HCT116 (cell line): Measurements from ENCODE around the gene MBD1. TPM values are rescaled to one million over a fixed set of nuclear protein-coding genes. Genes with fewer than 3 reads are reported as not detected.

Experiments used
- ATAC-seq: fragments of 200-7000 bp; cut with Tn5 transposase; 2 replicates; pipeline ENCODE4 v1.9.1; 2020; ENCODE audit warnings: mild to moderate bottlenecking, moderate library complexity
- BruUV-seq: library from RNA; stranded (reverse); fragments of 400-500 nt; replicated peaks from 2 replicates; lab custom pipeline; 2021; lab: Mats Ljungman, UMichigan
- CTCF ChIA-PET: fragments of 300-600 bp; sonication (Branson Sonifier 250); formaldehyde crosslinking; loops from one replicate; lab custom pipeline; 2021; ENCODE audit warnings: antibody characterized with exemption; lab: Charles Lee
- POLR2A ChIA-PET: fragments of 300-600, 350-600 bp; sonication (Branson Sonifier 250); formaldehyde crosslinking; loops from one replicate; lab custom pipeline; 2021; ENCODE audit warnings: antibody characterized with exemption; lab: Charles Lee
- RAD21 ChIA-PET, 2 experiments: fragments of 300-600 bp; sonication (Branson Sonifier 250); formaldehyde crosslinking; loops; one replicate each; lab custom pipeline; 2023; ENCODE audit warnings: low total read pairs in 2 of 2; ENCODE audit not compliant: uncharacterized antibody in 2 of 2, unreplicated experiment in 2 of 2, low non-redundant PET in 1 of 2; lab: Charles Lee
- DNase-seq: peaks from one replicate; pipeline ENCODE4 v3.0.0-alpha.2; 2010; ENCODE audit warnings: low read depth, low spot score
- H2AFZ ChIP-seq: fragments of 200-600 bp; shearing (Covaris generic), sonication (generic); 2 replicates; pipeline ENCODE4 v1.6.1; 2017; ENCODE audit warnings: low read depth, mixed run types, mixed read lengths, antibody characterized with exemption, low read length; ENCODE audit not compliant: poor library complexity, severe bottlenecking
- H3K27ac ChIP-seq: 2 replicates; pipeline ENCODE4 v1.5.1; 2012; ENCODE audit warnings: low read depth, low read length
- H3K27me3 ChIP-seq: fragments of 200-600 bp; sonication (generic); 2 replicates; pipeline ENCODE4 v1.6.1; 2016; ENCODE audit warnings: mixed run types, low read length, mixed read lengths; ENCODE audit not compliant: insufficient read depth
- H3K36me3 ChIP-seq, 2 experiments: fragments of 200-500 bp in 1 of 2; fragments of 200-600 bp in 1 of 2; sonication (Bioruptor generic) in 1 of 2; sonication (generic) in 1 of 2; 2 replicates each; pipeline versions ENCODE4 v1.5.1 to v1.6.1; 2014 to 2016; ENCODE audit warnings: low read length in 2 of 2, inconsistent platforms in 1 of 2, mixed read lengths in 1 of 2, mixed run types in 1 of 2; ENCODE audit not compliant: insufficient read depth in 2 of 2, control insufficient read depth in 1 of 2
- H3K4me1 ChIP-seq, 2 experiments: fragments of 200-600 bp in 1 of 2; sonication (generic) in 1 of 2; 2 replicates each; pipeline versions ENCODE4 v1.5.1 to v1.6.1; 2012 to 2017; ENCODE audit warnings: low read length in 2 of 2, inconsistent platforms in 1 of 2, mild to moderate bottlenecking in 1 of 2, mixed read lengths in 1 of 2, mixed run types in 1 of 2, moderate library complexity in 1 of 2; ENCODE audit not compliant: insufficient read depth in 2 of 2, control insufficient read depth in 1 of 2
- H3K4me2 ChIP-seq: fragments of 200-600 bp; sonication (generic); 2 replicates; pipeline ENCODE4 v1.6.1; 2017; ENCODE audit warnings: mixed run types, low read length, mixed read lengths
- H3K4me3 ChIP-seq, 2 experiments: fragments of 200-600 bp in 1 of 2; sonication (generic) in 1 of 2; replicated peaks in 1 of 2; 2 replicates each; pipeline ENCODE4 v1.5.1; 2011 to 2016; ENCODE audit warnings: low read length in 2 of 2, control low read depth in 1 of 2, low read depth in 1 of 2, mild to moderate bottlenecking in 1 of 2, mixed read lengths in 1 of 2, mixed run types in 1 of 2
- H3K79me2 ChIP-seq: fragments of 200-600 bp; sonication (generic); 2 replicates; pipeline ENCODE4 v1.6.1; 2017; ENCODE audit warnings: mild to moderate bottlenecking, mixed run types, low read length, moderate library complexity, mixed read lengths; ENCODE audit not compliant: insufficient read depth
- H3K9ac ChIP-seq: fragments of 200-600 bp; sonication (generic); 2 replicates; pipeline ENCODE4 v1.6.1; 2016; ENCODE audit warnings: low read length, mixed read lengths
- H3K9me2 ChIP-seq: fragments of 200-600 bp; sonication (generic), shearing (Covaris generic); 2 replicates; pipeline ENCODE4 v1.6.1; 2017; ENCODE audit warnings: mixed run types, mild to moderate bottlenecking, moderate library complexity; ENCODE audit not compliant: insufficient read depth
- H3K9me3 ChIP-seq, 2 experiments: fragments of 200-500 bp in 1 of 2; fragments of 200-600 bp in 1 of 2; sonication (Bioruptor generic) in 1 of 2; sonication (generic) in 1 of 2; 2 replicates each; pipeline ENCODE4 v1.6.1; 2014 to 2017; ENCODE audit warnings: low read length in 2 of 2, mixed read lengths in 2 of 2, inconsistent platforms in 1 of 2, low read depth in 1 of 2, mild to moderate bottlenecking in 1 of 2, mixed run types in 1 of 2, moderate library complexity in 1 of 2; ENCODE audit not compliant: control insufficient read depth in 1 of 2, insufficient read depth in 1 of 2
- H4K20me1 ChIP-seq: fragments of 200-600 bp; sonication (generic), shearing (Covaris generic); 2 replicates; pipeline ENCODE4 v1.6.1; 2017; ENCODE audit warnings: mixed run types, mild to moderate bottlenecking, moderate library complexity; ENCODE audit not compliant: insufficient read depth
- JUND ChIP-seq: IDR thresholded peaks from 2 replicates; pipeline ENCODE4 v1.6.1; 2012
- POLR2AphosphoS5 ChIP-seq: IDR thresholded peaks from 2 replicates; pipeline ENCODE4 v1.6.1; 2011; ENCODE audit warnings: mild to moderate bottlenecking, low read depth, low read length, moderate library complexity
- TCF7L2 ChIP-seq: IDR thresholded peaks from 2 replicates; pipeline ENCODE4 v1.7.0; 2011; ENCODE audit warnings: borderline replicate concordance, inconsistent platforms; ENCODE audit not compliant: insufficient read depth, insufficient read length; ENCODE audit errors: extremely low read depth
- YY1 ChIP-seq: IDR thresholded peaks from 2 replicates; pipeline ENCODE4 v1.6.1; 2011; ENCODE audit warnings: low read length, low read depth, moderate library complexity, mild to moderate bottlenecking; ENCODE audit not compliant: insufficient replicate concordance; ENCODE audit errors: extremely low read depth
- intact Hi-C: fragments of 100-400 bp; cut with micrococcal nuclease; formaldehyde crosslinking; loops from 2 replicates; pipeline ENCODE4 v1.10.0; 2022
- total RNA-seq: library from RNA; stranded (reverse); gene quantifications from one replicate; pipeline ENCODE4 v1.2.1, GENCODE V29; 2021; ENCODE audit not compliant: unreplicated experiment
- TF ChIP-seq, protein P1 (sequence below): IDR thresholded peaks from 2 replicates; pipeline ENCODE4 v1.6.1; 2012; ENCODE audit warnings: low read depth
- TF ChIP-seq, protein P2 (sequence below), 3 experiments: fragments of 200-600 bp in 1 of 3; sonication (generic) in 1 of 3; IDR thresholded peaks in 2 of 3; conservative IDR thresholded peaks in 1 of 3; 2 replicates each; pipeline ENCODE4 v1.5.1; 2012 to 2017; ENCODE audit warnings: low read depth in 2 of 3, low read length in 2 of 3, antibody characterized with exemption in 1 of 3, borderline replicate concordance in 1 of 3, control low read depth in 1 of 3, mild to moderate bottlenecking in 1 of 3, mixed read lengths in 1 of 3, mixed run types in 1 of 3, moderate library complexity in 1 of 3; ENCODE audit not compliant: insufficient read depth in 1 of 3

The MBD1 gene
- total RNA-seq, 1 experiment from 2014 or later: 63.9 TPM

GRCh38 chr18:50287441-50288347, 6.4 kb upstream of the MBD1 start, which contains the start of gene CXXC1:
TSS of gene CXXC1 (minus strand) at chr18:50287692. CDS start at chr18:50287589, 103 bp downstream.
- H3K4me2 ChIP-seq: peak within 1 kb of the TSS; percentile 89
- POLR2A ChIA-PET: no interaction called here
- H2AFZ ChIP-seq: peak within 1 kb of the TSS; percentile 95
- H3K4me1 ChIP-seq: peaks cover 5 to 25% of the 10 kb centered on the region in 2 experiments; a peak in 3 of 4 replicates
- ATAC-seq: peak; percentile 88
- H3K9me3 ChIP-seq: no peaks in the 10 kb centered on the region
- H3K27me3 ChIP-seq: no peaks in the 10 kb centered on the region
- H3K4me3 ChIP-seq: peak within 1 kb of the TSS; percentile 83 to 97
- peaks cover 22% of the 10 kb centered on the region for H3K79me2 ChIP-seq
- peak within 1 kb of the TSS; percentile 48 for H3K27ac ChIP-seq
- TF ChIP-seq POLR2AphosphoS5 (peak; percentile 90), TCF7L2 (peak; percentile 91), JUND (no peak), YY1 (peak; percentile 100)
- TF ChIP-seq, protein P1, sequence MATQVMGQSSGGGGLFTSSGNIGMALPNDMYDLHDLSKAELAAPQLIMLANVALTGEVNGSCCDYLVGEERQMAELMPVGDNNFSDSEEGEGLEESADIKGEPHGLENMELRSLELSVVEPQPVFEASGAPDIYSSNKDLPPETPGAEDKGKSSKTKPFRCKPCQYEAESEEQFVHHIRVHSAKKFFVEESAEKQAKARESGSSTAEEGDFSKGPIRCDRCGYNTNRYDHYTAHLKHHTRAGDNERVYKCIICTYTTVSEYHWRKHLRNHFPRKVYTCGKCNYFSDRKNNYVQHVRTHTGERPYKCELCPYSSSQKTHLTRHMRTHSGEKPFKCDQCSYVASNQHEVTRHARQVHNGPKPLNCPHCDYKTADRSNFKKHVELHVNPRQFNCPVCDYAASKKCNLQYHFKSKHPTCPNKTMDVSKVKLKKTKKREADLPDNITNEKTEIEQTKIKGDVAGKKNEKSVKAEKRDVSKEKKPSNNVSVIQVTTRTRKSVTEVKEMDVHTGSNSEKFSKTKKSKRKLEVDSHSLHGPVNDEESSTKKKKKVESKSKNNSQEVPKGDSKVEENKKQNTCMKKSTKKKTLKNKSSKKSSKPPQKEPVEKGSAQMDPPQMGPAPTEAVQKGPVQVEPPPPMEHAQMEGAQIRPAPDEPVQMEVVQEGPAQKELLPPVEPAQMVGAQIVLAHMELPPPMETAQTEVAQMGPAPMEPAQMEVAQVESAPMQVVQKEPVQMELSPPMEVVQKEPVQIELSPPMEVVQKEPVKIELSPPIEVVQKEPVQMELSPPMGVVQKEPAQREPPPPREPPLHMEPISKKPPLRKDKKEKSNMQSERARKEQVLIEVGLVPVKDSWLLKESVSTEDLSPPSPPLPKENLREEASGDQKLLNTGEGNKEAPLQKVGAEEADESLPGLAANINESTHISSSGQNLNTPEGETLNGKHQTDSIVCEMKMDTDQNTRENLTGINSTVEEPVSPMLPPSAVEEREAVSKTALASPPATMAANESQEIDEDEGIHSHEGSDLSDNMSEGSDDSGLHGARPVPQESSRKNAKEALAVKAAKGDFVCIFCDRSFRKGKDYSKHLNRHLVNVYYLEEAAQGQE: no peak
- TF ChIP-seq, protein P2, sequence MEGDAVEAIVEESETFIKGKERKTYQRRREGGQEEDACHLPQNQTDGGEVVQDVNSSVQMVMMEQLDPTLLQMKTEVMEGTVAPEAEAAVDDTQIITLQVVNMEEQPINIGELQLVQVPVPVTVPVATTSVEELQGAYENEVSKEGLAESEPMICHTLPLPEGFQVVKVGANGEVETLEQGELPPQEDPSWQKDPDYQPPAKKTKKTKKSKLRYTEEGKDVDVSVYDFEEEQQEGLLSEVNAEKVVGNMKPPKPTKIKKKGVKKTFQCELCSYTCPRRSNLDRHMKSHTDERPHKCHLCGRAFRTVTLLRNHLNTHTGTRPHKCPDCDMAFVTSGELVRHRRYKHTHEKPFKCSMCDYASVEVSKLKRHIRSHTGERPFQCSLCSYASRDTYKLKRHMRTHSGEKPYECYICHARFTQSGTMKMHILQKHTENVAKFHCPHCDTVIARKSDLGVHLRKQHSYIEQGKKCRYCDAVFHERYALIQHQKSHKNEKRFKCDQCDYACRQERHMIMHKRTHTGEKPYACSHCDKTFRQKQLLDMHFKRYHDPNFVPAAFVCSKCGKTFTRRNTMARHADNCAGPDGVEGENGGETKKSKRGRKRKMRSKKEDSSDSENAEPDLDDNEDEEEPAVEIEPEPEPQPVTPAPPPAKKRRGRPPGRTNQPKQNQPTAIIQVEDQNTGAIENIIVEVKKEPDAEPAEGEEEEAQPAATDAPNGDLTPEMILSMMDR (IDR thresholded peaks at IDR 0.05 in 2 of 3, conservative IDR thresholded peaks at IDR 0.05 in 1 of 3; ENCODE audit: borderline replicate concordance in 1 of 3, insufficient read depth in 1 of 3, low read depth in 2 of 3, low read length in 2 of 3): peak in 1 of 3 experiments; percentile 43; a peak in 1 of 6 replicates
- TF ChIP-seq, all 23 proteins: peak for 4
- CTCF ChIA-PET: no interaction called here
- peak within 1 kb of the TSS; percentile 89 for H3K9ac ChIP-seq
- H3K9me2 ChIP-seq: no peaks in the 10 kb centered on the region
- BruUV-seq: no TSS peak
- RAD21 ChIA-PET: no interaction called here
- H4K20me1 ChIP-seq: no peaks in the 10 kb centered on the region
- intact Hi-C loops: loop anchor here (2.0 to 10.0 kb wide), 4 partner anchors 47 to 793 kb away; partner anchors contain the start of gene RPL17
- H3K36me3 ChIP-seq: peaks cover 4 to 25% of the 10 kb centered on the region in 2 experiments; a peak in 3 of 4 replicates
- peak; percentile 99 for DNase-seq
